Thoracic aorta (tissue), 2 donors: ENCODE measurements around the gene DLL1. TPM values are rescaled to one million over a fixed set of nuclear protein-coding genes. Genes with fewer than 3 reads are reported as not detected.

ENCODE experiments used
- ATAC-seq: fragments of 150-250 bp; one replicate; pipeline ENCODE4 v1.8.0; 2017; ENCODE audit warnings: low read depth; ENCODE audit not compliant: insufficient number of reproducible peaks, low FRiP score
- DNase-seq: peaks from one replicate; pipeline ENCODE4 v3.0.0-alpha.2; 2020; ENCODE audit warnings: low spot score
- H3K27ac ChIP-seq, 2 donors: fragments of 200-600 bp; sonication (generic); 1 replicate in 1 of 2; 2 replicates in 1 of 2; pipeline ENCODE4 v1.5.1; 2016; ENCODE audit warnings: mild to moderate bottlenecking in 2 of 2, moderate library complexity in 2 of 2
- H3K27me3 ChIP-seq: fragments of 200-600 bp; sonication (generic); replicated peaks from 2 replicates; pipeline ENCODE4 v1.6.0; 2016; ENCODE audit warnings: mild to moderate bottlenecking; ENCODE audit not compliant: insufficient read depth
- H3K36me3 ChIP-seq: fragments of 200-600 bp; sonication (generic); one replicate; pipeline ENCODE4 v1.5.1; 2016
- H3K4me1 ChIP-seq, 2 donors: fragments of 200-600 bp; sonication (generic); 1 replicate in 1 of 2; 2 replicates in 1 of 2; pipeline versions ENCODE4 v1.5.1 to v1.6.0; 2016; ENCODE audit warnings: low read depth in 2 of 2, mild to moderate bottlenecking in 1 of 2; ENCODE audit not compliant: control insufficient read depth in 1 of 2
- H3K4me3 ChIP-seq: fragments of 200-600 bp; sonication (generic); 2 replicates; pipeline ENCODE4 v1.5.1; 2016; ENCODE audit warnings: mild to moderate bottlenecking
- H3K9me3 ChIP-seq: fragments of 200-600 bp; sonication (generic); 2 replicates; pipeline ENCODE4 v1.5.1; 2016
- total RNA-seq, 2 donors: library from RNA; depleted of rRNA; stranded (reverse); fragments of >200 nt; gene quantifications; one replicate each; pipeline versions ENCODE4 v1.1.0 to v1.2.3, GENCODE V29; 2016
- TF ChIP-seq, protein P1 (sequence below): fragments of 200-600 bp; sonication (generic); IDR thresholded peaks from one replicate; pipeline ENCODE4 v1.5.1; 2019; ENCODE audit warnings: antibody characterized with exemption

Gene DLL1
- total RNA-seq, 2 donors from 2014 or later, result 6.1 to 12.6 TPM

DNA sequence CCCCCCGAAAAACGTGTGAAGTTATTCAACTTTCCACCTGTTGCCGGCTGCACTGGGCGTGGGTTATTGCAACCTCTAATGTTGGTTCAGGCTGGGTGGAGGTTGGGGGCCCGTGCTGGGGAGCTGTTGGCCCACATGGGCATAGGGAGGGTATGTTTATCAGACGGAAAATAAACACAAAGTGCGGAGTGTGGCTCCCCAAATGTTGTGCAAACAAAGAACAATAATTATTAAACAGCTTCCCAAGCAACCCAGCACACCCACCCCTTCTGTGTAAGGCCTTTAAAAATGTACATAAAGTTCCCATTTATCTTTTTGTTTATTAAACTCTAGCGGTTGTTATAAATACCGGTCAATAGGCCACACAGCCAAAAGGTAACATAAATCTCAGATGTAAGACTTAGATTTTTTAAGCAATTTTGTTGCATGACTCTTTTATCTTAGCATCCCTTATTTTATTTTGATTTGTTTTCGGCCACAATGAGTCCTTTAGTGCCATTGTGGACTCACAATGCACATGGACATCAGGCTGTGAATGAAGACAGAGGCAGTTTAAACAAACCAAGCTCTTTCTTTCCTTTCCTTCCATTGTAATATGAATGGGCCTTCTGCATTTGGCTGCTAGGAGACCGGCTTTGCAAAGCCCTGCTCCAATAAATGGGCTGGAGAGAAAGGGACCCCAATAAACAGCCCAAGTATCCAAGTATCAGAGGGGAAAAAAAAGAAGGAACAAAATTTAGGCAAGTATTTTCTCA lies 6.9 kb upstream of the DLL1 start:
- Histone ChIP-seq H3K4me1 (peaks cover 20 to 32% of the 10 kb centered on the region in 2 donors), H3K4me3 (no peak overlapping the region), H3K27me3 (peaks cover 10% of the 10 kb centered on the region), H3K36me3 (no peaks in the 10 kb centered on the region), H3K9me3 (no peaks in the 10 kb centered on the region), H3K27ac (no peak overlapping the region)
- DNase-seq, result no peak
- TF ChIP-seq, protein P1, sequence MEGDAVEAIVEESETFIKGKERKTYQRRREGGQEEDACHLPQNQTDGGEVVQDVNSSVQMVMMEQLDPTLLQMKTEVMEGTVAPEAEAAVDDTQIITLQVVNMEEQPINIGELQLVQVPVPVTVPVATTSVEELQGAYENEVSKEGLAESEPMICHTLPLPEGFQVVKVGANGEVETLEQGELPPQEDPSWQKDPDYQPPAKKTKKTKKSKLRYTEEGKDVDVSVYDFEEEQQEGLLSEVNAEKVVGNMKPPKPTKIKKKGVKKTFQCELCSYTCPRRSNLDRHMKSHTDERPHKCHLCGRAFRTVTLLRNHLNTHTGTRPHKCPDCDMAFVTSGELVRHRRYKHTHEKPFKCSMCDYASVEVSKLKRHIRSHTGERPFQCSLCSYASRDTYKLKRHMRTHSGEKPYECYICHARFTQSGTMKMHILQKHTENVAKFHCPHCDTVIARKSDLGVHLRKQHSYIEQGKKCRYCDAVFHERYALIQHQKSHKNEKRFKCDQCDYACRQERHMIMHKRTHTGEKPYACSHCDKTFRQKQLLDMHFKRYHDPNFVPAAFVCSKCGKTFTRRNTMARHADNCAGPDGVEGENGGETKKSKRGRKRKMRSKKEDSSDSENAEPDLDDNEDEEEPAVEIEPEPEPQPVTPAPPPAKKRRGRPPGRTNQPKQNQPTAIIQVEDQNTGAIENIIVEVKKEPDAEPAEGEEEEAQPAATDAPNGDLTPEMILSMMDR, result no peak
- ATAC-seq, result no peak

DNA sequence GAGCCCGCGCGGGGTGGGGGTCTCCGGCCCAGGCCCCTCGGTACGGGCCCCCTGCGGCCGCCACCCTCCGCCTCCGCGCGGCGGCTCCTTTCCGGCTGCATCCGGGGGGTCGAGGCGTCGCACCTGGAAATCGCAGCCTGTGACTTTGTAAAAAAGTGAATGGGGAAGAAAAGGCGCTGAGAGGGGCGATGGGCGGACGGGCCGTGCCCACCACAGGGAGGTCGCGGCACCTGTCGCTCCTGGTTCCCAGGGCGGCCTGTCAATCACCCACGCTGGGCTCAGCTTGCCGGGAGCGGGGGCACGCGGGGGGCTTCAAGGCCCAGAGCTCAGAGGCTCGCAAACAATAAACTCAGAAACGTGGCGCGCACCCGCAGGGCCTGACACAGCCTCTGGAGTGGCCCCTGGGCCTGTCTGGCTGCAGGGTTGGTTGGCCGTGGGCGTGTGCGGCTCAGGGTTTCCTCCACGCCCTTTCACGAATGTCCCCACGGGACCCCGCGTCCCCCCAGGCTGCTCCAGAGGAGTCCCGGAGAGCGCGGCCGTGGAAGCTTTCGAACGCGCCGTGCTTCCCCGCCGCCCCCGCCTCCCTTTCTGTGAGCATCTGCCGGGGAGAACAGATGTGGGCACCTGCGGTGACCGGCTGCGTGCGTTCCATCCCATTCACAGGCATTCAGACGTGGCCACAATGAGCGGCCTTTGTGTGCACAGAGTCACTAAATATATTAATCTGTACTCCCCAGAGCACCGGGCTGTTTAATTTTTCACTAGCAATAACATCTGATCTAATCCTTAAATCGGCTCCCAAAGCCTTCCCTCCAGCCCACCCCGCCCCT lies 6.1 kb upstream of the DLL1 start:
- Histone ChIP-seq H3K9me3 (no peaks in the 10 kb centered on the region), H3K4me3 (peak overlapping the region; percentile 75), H3K27me3 (peaks cover 10% of the 10 kb centered on the region), H3K27ac (no peak overlapping the region), H3K4me1 (peaks cover 22 to 40% of the 10 kb centered on the region in 2 donors), H3K36me3 (no peaks in the 10 kb centered on the region)
- DNase-seq (no peak), ATAC-seq (no peak)
- TF ChIP-seq, protein P1, result no peak

DNA sequence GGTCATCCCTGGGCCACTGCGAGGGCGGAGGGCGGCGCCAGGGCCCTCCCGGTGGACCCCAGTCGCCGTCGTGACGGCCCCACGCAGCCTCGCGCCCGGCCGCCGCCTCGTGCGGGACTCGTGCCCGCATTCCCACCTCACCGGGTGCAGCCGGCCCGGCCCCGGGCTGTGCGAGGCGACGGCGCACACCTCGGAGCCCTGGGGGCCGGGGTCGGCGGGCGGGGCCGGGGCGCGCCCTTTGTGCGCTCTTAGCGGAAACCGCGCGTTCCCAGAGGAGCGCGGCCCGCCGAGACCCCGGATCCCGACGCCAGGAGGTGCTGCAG lies 5.5 kb upstream of the DLL1 start:
- H3K9me3 ChIP-seq, result no peaks in the 10 kb centered on the region
- H3K4me1 ChIP-seq, result peaks cover 24 to 46% of the 10 kb centered on the region in 2 donors
- peaks cover 10% of the 10 kb centered on the region for H3K27me3 ChIP-seq
- TF ChIP-seq, protein P1, result no peak
- ATAC-seq (no peak), DNase-seq (no peak)
- H3K27ac ChIP-seq, result no peak overlapping the region
- H3K36me3 ChIP-seq, result no peaks in the 10 kb centered on the region
- peak overlapping the region; percentile 75 for H3K4me3 ChIP-seq

DNA sequence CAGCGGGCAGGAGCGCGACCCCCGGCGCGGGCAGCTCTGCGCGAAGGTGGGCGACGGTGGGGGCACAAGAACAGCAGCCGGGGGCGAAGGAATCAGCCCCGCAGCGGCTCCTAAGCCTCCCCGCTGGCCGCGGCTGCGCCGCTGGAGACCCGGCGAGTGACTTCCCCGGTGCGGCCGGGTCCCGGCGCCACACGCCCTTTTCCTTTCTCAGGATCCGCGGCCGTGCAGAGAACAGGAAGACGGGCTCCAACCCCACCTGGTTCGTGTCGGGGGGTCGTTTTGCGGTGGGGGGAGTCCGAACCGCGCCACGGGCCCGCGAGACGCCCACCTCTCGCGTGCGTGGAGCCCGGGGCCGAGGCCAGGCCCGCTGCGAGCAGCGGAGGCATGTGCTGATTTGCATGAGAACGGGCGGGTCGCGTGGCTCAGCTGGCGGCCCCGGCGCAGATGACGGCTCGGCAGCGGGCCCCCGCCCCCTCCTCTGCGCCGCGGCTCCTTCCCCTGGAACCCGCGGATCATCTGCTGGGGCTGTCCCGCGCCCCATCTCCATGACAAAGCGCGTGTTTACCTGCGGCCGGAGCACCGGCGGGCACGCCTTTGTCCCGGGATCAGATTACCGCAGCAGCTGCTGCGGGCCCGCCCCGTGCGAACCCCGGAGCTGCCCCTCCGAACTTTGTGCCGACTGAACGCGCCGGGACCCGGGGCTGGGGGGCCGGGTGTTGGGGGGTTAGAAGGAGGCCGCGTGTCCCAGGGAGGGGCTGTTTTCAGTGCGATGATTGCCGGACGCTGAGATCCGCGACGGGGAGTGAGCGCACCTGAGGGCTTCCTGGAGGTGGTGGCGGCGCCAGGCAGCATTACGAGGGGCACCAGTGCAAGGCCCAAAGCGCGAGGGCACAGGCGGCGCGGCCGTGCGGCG lies 4.9 kb upstream of the DLL1 start:
- Histone ChIP-seq H3K27me3 (peaks cover 10% of the 10 kb centered on the region), H3K4me1 (peaks cover 24 to 49% of the 10 kb centered on the region in 2 donors), H3K4me3 (peak overlapping the region; percentile 75), H3K27ac (no peak overlapping the region), H3K9me3 (no peaks in the 10 kb centered on the region), H3K36me3 (no peaks in the 10 kb centered on the region)
- TF ChIP-seq, protein P1, result no peak
- no peak for DNase-seq
- ATAC-seq, result no peak
